Hepatocyte (in vitro differentiated cells): Measurements from ENCODE around the gene C19orf38. TPM values are rescaled to one million over a fixed set of nuclear protein-coding genes. Genes with fewer than 3 reads are reported as not detected.

Experiments
- DNase-seq: peaks from one replicate; pipeline ENCODE4 v3.0.0-alpha.2; 2016; ENCODE audit warnings: low spot score
- H2AFZ ChIP-seq: fragments of 200-600 bp; sonication (generic); 2 replicates; pipeline ENCODE4 v1.6.0; 2016; ENCODE audit warnings: antibody characterized with exemption, mild to moderate bottlenecking
- H3K27ac ChIP-seq: fragments of 200-600 bp; sonication (generic); 2 replicates; pipeline ENCODE4 v1.5.1; 2016; ENCODE audit warnings: mild to moderate bottlenecking
- H3K27me3 ChIP-seq: fragments of 200-600 bp; sonication (generic); 2 replicates; pipeline ENCODE4 v1.6.1; 2016
- H3K36me3 ChIP-seq: fragments of 200-600 bp; sonication (generic); replicated peaks from 2 replicates; pipeline ENCODE4 v1.5.1; 2016; ENCODE audit warnings: low read depth; ENCODE audit not compliant: insufficient read depth
- H3K4me1 ChIP-seq: fragments of 200-600 bp; sonication (generic); 2 replicates; pipeline ENCODE4 v1.5.1; 2016; ENCODE audit warnings: mild to moderate bottlenecking, moderate library complexity; ENCODE audit not compliant: insufficient read depth
- H3K4me2 ChIP-seq: fragments of 200-600 bp; sonication (generic); 2 replicates; pipeline ENCODE4 v1.6.0; 2016
- H3K4me3 ChIP-seq: fragments of 200-600 bp; sonication (generic); 2 replicates; pipeline ENCODE4 v1.5.1; 2016; ENCODE audit warnings: mild to moderate bottlenecking
- H3K79me2 ChIP-seq: fragments of 200-600 bp; sonication (generic); 2 replicates; pipeline ENCODE4 v1.6.0; 2017; ENCODE audit warnings: mild to moderate bottlenecking
- H3K9me2 ChIP-seq: fragments of 200-600 bp; sonication (generic); replicated peaks from 2 replicates; pipeline ENCODE4 v1.6.0; 2017; ENCODE audit warnings: mild to moderate bottlenecking; ENCODE audit not compliant: insufficient read depth
- H3K9me3 ChIP-seq: fragments of 200-600 bp; sonication (generic); 2 replicates; pipeline ENCODE4 v1.5.1; 2016; ENCODE audit warnings: low read depth, mild to moderate bottlenecking
- H4K20me1 ChIP-seq: fragments of 200-600 bp; sonication (generic); 2 replicates; pipeline ENCODE4 v1.6.0; 2016; ENCODE audit warnings: mild to moderate bottlenecking; ENCODE audit not compliant: insufficient read depth, poor library complexity, severe bottlenecking
- CTCF ChIP-seq: fragments of 200-600 bp; sonication (generic); IDR thresholded peaks from 2 replicates; pipeline ENCODE4 v1.5.1; 2016; ENCODE audit warnings: antibody characterized with exemption, mild to moderate bottlenecking; ENCODE audit not compliant: poor library complexity
- EZH2 ChIP-seq: fragments of 200-600 bp; sonication (generic); IDR thresholded peaks from 2 replicates; pipeline ENCODE4 v1.6.1; 2016; ENCODE audit warnings: antibody characterized with exemption, mild to moderate bottlenecking, borderline replicate concordance
- EZH2phosphoT487 ChIP-seq: fragments of 200-600 bp; sonication (generic); IDR thresholded peaks from one replicate; pipeline ENCODE4 v1.6.1; 2018; ENCODE audit warnings: antibody characterized with exemption, mild to moderate bottlenecking, low read depth, moderate library complexity; ENCODE audit not compliant: unreplicated experiment, severe bottlenecking
- WGBS: methylation state at CpG from one replicate; pipeline ENCODE4 v1.1.6; 2016; ENCODE audit warnings: low lambda C conversion rate; ENCODE audit errors: missing lambda C conversion rate; 5-methylcytosine and 5-hydroxymethylcytosine counted together
- polyA plus RNA-seq: library from polyadenylated mRNA; unstranded; fragments of >200 nt; fragmentation: Nextera tagmentation; extraction: Ambion mirVana; gene quantifications from 2 replicates; pipeline ENCODE4 v1.2.1, GENCODE V29; 2016
- total RNA-seq: library from RNA; depleted of rRNA; stranded (reverse); fragments of >200 nt; gene quantifications from 2 replicates; pipeline ENCODE4 v1.2.3, GENCODE V29; 2014

Gene C19orf38
- total and polyA plus RNA-seq, 2 experiments from 2014 or later, result 0.56 to 3.7 TPM

DNA sequence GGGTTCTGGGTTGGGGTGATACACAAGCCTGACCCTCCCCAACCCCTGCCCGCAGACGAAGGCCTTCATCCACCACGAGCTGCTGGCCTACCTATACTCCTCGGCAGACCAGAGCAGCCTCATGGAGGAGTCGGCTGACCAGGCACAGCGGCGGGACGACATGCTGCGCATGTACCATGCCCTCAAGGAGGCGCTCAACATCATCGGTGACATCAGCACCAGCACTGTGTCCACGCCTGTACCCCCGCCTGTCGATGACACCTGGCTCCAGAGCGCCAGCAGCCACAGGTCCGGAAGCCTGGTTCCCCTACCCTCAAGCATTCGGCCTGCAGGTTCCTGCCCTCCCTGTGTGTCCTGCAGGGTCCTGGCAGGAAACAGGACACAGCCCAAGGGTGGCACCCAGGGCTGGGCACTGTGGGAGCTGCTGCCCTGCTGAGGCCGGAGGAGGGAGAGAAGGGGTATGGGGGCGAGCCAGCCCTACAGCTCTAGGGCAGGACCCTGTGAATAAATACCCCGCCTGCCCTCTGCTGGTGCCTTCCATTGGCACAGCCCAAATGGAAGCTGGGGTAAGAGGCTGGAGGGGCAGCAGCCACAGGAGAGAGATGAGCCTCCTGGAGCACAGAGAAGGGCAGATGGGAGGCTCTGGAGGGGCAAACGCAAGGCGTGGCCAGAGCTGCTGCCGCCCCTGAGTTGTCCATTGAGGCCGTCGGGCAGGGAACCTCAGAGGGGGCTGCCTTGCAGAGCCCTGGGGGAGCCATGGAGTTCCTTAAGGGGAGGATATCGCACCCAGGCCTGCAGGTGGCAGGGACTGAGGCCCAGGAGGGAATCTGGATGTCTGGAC, 19.0 kb upstream of the C19orf38 start:
- DNase-seq, result no peak
- H3K9me3 ChIP-seq, result no peaks in the 10 kb centered on the region
- no peaks in the 10 kb centered on the region for H3K79me2 ChIP-seq
- no peak overlapping the region for H3K4me3 ChIP-seq
- TF ChIP-seq CTCF (no peak), EZH2 (no peak), EZH2phosphoT487 (no peak)
- H3K27ac ChIP-seq, result no peak overlapping the region
- no peaks in the 10 kb centered on the region for H3K4me1 ChIP-seq
- H3K9me2 ChIP-seq, result no peaks in the 10 kb centered on the region
- no peaks in the 10 kb centered on the region for H3K27me3 ChIP-seq
- no peak overlapping the region for H3K4me2 ChIP-seq
- 96% methylated on average over 25 of the region's 26 CpGs for WGBS
- H2AFZ ChIP-seq, result no peak overlapping the region
- no peaks in the 10 kb centered on the region for H4K20me1 ChIP-seq
- H3K36me3 ChIP-seq, result no peaks in the 10 kb centered on the region

DNA sequence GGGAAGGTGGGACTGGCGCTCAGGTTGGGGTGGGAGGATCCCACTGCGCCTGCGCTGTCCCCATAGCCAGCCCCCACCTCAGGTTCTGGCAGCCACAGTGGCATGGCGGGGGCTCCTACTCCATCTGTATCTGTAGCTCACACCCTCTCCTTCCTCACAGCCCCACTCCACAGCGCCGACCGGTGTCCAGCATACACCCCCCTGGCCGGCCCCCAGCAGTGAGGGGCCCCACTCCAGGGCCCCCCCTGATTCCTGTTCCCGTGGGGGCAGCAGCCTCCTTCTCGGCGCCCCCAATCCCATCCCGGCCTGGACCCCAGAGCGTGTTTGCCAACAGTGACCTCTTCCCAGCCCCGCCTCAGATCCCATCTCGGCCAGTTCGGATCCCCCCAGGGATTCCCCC, 18.2 kb upstream of the C19orf38 start:
- Histone ChIP-seq H3K27me3 (no peaks in the 10 kb centered on the region), H3K4me2 (no peak overlapping the region), H3K9me2 (no peaks in the 10 kb centered on the region), H3K36me3 (no peaks in the 10 kb centered on the region), H3K79me2 (no peaks in the 10 kb centered on the region), H3K4me1 (no peaks in the 10 kb centered on the region), H4K20me1 (no peaks in the 10 kb centered on the region), H3K27ac (no peak overlapping the region), H3K4me3 (no peak overlapping the region), H3K9me3 (no peaks in the 10 kb centered on the region), H2AFZ (no peak overlapping the region)
- 100% methylated on average over 5 of the region's 16 CpGs for WGBS
- no peak for DNase-seq
- no peak for TF ChIP-seq CTCF
- no peak for TF ChIP-seq EZH2phosphoT487
- no peak for TF ChIP-seq EZH2

- Histone ChIP-seq H3K27ac (no peak overlapping the region), H2AFZ (no peak overlapping the region), H3K4me3 (no peak overlapping the region), H3K79me2 (no peaks in the 10 kb centered on the region), H3K9me2 (no peaks in the 10 kb centered on the region), H3K4me1 (no peaks in the 10 kb centered on the region), H3K4me2 (no peak overlapping the region), H3K27me3 (no peaks in the 10 kb centered on the region), H3K9me3 (no peaks in the 10 kb centered on the region), H3K36me3 (no peaks in the 10 kb centered on the region), H4K20me1 (no peaks in the 10 kb centered on the region)
- no peak for DNase-seq
- no peak for TF ChIP-seq EZH2phosphoT487
- TF ChIP-seq EZH2, result no peak
- no peak for TF ChIP-seq CTCF
- WGBS, result 94% methylated on average over 7 of the region's 7 CpGs
Measured at GRCh38 chr19:10830370-10830769, 17.8 kb upstream of the C19orf38 start.
